Prostate gland (tissue), 2 donors: ENCODE results near the gene CLDN10. TPM values are rescaled to one million over a fixed set of nuclear protein-coding genes. Genes with fewer than 3 reads are reported as not detected.
"Not testable (repeated sequence)": the region's sequence is repeated elsewhere in the genome, so short reads cannot be mapped to it uniquely, and the experiment has no call there.

Source experiments
- DNase-seq: peaks from one replicate; pipeline ENCODE4 v3.0.0-alpha.2; 2019; ENCODE audit warnings: low spot score
- H3K27ac ChIP-seq, 2 donors: fragments of 200-600 bp; sonication (generic); 2 replicates each; pipeline ENCODE4 v1.5.1; 2017 to 2019
- H3K27me3 ChIP-seq: fragments of 200-600 bp; sonication (generic); replicated peaks from 2 replicates; pipeline ENCODE4 v1.5.1; 2019; ENCODE audit not compliant: insufficient read depth
- H3K36me3 ChIP-seq, 2 donors: fragments of 200-600 bp; sonication (generic); 1 replicate in 1 of 2; 2 replicates in 1 of 2; pipeline versions ENCODE4 v1.5.1 to v1.8.1; 2017 to 2019
- H3K4me1 ChIP-seq: fragments of 200-600 bp; sonication (generic); replicated peaks from 2 replicates; pipeline ENCODE4 v1.5.1; 2019
- H3K4me3 ChIP-seq, 2 donors: fragments of 200-600 bp; sonication (generic); 2 replicates each; pipeline ENCODE4 v1.5.1; 2017 to 2019
- H3K9me3 ChIP-seq: fragments of 200-600 bp; sonication (generic); 2 replicates; pipeline ENCODE4 v1.5.1; 2017
- POLR2A ChIP-seq: fragments of 450-650 bp; IDR thresholded peaks from one replicate; pipeline ENCODE4 v1.6.1; 2016; ENCODE audit warnings: antibody characterized with exemption, mild to moderate bottlenecking
- POLR2AphosphoS5 ChIP-seq: sonication (generic); formaldehyde crosslinking; IDR thresholded peaks from one replicate; pipeline ENCODE4 v1.6.1; 2017; ENCODE audit warnings: antibody characterized with exemption
- WGBS: methylation state at CpG from one replicate; pipeline ENCODE4 v1.1.5; 2018; 5-methylcytosine and 5-hydroxymethylcytosine counted together
- intact Hi-C: fragments of 100-400 bp; cut with DNase I; formaldehyde crosslinking; loops from one replicate; pipeline ENCODE4 v1.14.2; 2022
- total RNA-seq, 2 donors: library from RNA; depleted of rRNA; stranded (reverse); fragments of >200 nt; gene quantifications; one replicate each; pipeline ENCODE4 v1.1.0, GENCODE V29; 2016
- TF ChIP-seq, protein P1 (sequence below), 4 experiments: fragments of 200-600 bp in 2 of 4; fragments of 450-650 bp in 2 of 4; sonication (generic) in 2 of 4; IDR thresholded peaks; 1 replicate in 3 of 4; 2 replicates in 1 of 4; pipeline ENCODE4 v1.5.1; 2016 to 2019; ENCODE audit warnings: antibody characterized with exemption in 4 of 4, mild to moderate bottlenecking in 2 of 4, moderate library complexity in 2 of 4

CLDN10 gene
- total RNA-seq, 2 donors from 2014 or later = 1.5 to 8.0 TPM

DNA sequence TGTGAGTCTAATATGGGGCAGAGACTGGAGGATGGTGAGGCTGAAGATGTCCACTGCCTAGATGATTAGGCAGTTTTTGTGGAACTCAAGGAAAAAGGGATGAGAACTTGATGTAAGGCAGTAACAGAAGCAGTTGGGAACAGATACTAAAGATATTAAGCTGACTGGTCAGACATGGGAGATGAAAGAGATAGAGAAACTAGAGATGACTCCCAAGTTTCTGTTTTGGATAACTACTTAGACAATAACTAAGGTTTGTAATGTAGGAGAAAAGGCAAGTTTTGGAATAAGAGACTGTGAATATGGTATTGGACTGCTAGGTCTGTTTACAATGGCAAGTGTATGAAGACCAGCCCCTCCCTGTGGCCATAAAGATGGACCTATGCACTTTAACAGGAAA lies 43.5 kb upstream of the CLDN10 start:
- H3K9me3 ChIP-seq = no peaks in the 10 kb centered on the region
- H3K27ac ChIP-seq = no peak overlapping the region
- H3K27me3 ChIP-seq = no peaks in the 10 kb centered on the region
- no peaks in the 10 kb centered on the region for H3K36me3 ChIP-seq
- intact Hi-C loops = no loop called here
- DNase-seq = no peak
- no peaks in the 10 kb centered on the region for H3K4me1 ChIP-seq
- TF ChIP-seq POLR2A = no peak
- TF ChIP-seq, protein P1, sequence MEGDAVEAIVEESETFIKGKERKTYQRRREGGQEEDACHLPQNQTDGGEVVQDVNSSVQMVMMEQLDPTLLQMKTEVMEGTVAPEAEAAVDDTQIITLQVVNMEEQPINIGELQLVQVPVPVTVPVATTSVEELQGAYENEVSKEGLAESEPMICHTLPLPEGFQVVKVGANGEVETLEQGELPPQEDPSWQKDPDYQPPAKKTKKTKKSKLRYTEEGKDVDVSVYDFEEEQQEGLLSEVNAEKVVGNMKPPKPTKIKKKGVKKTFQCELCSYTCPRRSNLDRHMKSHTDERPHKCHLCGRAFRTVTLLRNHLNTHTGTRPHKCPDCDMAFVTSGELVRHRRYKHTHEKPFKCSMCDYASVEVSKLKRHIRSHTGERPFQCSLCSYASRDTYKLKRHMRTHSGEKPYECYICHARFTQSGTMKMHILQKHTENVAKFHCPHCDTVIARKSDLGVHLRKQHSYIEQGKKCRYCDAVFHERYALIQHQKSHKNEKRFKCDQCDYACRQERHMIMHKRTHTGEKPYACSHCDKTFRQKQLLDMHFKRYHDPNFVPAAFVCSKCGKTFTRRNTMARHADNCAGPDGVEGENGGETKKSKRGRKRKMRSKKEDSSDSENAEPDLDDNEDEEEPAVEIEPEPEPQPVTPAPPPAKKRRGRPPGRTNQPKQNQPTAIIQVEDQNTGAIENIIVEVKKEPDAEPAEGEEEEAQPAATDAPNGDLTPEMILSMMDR (IDR thresholded peaks at IDR 0.05) = no peak
- TF ChIP-seq POLR2AphosphoS5 = no peak
- H3K4me3 ChIP-seq = no peak overlapping the region

DNA sequence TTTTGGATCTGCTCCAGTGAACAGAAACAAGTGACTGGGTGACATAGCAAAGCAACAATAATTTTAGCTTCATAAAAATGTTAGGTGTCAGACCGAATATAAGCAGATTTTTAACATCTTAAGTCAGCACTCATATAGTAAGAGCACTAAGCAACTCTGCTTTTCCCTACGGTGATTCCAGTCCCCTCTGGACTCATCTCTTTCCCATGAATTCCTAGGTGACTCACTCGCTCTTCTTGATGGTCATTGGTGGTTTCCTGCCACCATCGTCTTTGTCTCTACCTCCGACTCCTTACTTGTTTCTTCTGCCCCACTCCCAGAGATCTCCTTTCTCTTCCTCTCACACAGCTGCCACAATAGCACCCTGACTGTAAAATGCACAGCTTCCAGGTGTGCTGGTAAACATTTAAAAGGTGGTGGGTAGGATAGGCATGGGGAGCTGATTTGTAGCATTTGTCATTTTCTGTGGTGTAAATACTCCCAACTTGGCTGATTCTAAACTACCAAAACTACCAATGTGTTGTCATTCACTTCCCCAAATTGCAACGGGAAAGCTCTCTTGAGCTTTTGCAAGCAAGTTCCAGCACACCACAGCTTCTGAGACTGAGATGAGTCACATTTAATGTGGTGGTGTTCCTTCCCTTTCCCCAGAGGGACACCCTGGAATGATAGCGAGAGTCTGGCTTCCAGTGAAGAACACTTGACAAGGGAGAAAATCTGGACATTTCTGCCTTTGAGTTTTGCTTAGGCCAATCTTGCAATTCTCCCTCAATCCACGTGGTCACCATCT lies 42.8 kb upstream of the CLDN10 start:
- Histone ChIP-seq H3K27ac (no peak overlapping the region), H3K4me3 (no peak overlapping the region), H3K4me1 (no peaks in the 10 kb centered on the region), H3K36me3 (no peaks in the 10 kb centered on the region), H3K9me3 (no peaks in the 10 kb centered on the region), H3K27me3 (no peaks in the 10 kb centered on the region)
- TF ChIP-seq, protein P1 (IDR thresholded peaks at IDR 0.05) = no peak
- TF ChIP-seq POLR2AphosphoS5 (no peak), POLR2A (no peak)
- intact Hi-C loops = no loop called here
- WGBS = 80% methylated on average over 8 of the region's 8 CpGs
- DNase-seq = no peak

DNA sequence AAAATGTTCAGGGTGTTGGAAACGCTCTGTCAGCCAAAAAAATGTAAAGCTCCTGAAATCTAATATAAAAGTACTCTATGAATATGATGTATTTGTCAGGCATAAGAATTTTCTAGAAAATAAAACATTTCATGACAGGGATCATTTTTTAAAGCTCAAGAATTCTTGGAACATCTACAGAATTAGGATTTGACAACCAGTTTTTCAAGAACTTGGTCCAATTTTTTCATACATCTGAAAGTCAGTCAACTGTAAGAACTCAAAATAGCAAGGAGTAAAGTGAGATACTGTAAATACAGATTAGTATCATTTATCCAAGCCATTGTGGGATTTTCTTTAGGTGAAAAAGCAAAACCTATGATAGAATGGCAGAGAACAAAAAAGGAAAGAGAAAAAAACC lies 41.6 kb upstream of the CLDN10 start:
- intact Hi-C loops = no loop called here
- no peak overlapping the region for H3K27ac ChIP-seq
- H3K36me3 ChIP-seq = no peaks in the 10 kb centered on the region
- TF ChIP-seq POLR2A (no peak), POLR2AphosphoS5 (no peak)
- TF ChIP-seq, protein P1 (IDR thresholded peaks at IDR 0.05) = no peak
- DNase-seq = no peak
- no peaks in the 10 kb centered on the region for H3K4me1 ChIP-seq
- WGBS = 87% methylated on average over 1 of the region's 1 CpG
- H3K27me3 ChIP-seq = no peaks in the 10 kb centered on the region
- H3K9me3 ChIP-seq = no peaks in the 10 kb centered on the region
- no peak overlapping the region for H3K4me3 ChIP-seq

DNA sequence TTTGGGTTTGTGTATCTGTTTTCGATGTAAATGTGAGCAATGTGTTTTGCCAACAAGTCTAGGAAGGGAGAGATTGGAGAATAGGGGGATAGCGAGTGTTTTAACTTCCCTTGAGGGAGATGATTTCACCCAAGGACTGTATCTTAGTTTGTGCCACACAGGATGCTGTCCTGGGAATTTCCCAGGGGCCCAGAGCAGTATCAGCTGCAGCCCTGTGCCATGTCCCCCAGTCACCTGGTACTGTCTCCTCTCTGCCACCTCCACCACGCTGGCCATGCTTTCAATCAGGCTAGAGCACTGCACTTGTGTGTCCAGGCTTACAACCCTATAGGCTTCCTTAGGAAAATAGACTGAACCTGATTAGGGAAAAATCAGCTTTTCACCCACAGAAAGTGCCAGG lies 40.1 kb upstream of the CLDN10 start:
- 84% methylated on average over 3 of the region's 3 CpGs for WGBS

DNA sequence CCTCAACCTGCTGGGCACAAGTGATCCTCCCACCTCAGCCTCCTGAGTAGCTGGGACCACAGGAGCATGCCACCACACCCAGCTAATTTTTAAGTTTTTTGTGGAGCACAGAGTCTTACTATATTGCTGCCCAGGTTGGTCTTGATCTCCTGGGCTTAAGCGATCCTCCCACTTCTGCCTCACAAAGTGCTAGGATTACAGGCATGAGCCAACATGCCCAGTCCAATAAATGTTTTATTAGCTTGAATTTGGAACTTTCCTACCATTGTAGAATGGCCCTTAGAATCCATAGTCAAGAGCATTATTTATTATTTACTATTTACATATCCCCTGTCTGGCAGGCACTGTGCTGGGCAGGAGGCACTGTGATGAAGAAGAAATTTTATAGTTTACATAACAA lies 39.6 kb upstream of the CLDN10 start:
- H3K9me3 ChIP-seq = no peaks in the 10 kb centered on the region
- H3K4me1 ChIP-seq = no peaks in the 10 kb centered on the region
- TF ChIP-seq POLR2AphosphoS5 (no peak), POLR2A (no peak)
- TF ChIP-seq, protein P1 (IDR thresholded peaks at IDR 0.05) = no peak
- no peak overlapping the region for H3K4me3 ChIP-seq
- H3K36me3 ChIP-seq = no peaks in the 10 kb centered on the region
- no peak overlapping the region for H3K27ac ChIP-seq
- intact Hi-C loops = no loop called here
- no peak for DNase-seq
- no peaks in the 10 kb centered on the region for H3K27me3 ChIP-seq
- WGBS = 48% methylated on average over 1 of the region's 1 CpG

More for the DNA sequence above, 40.1 kb upstream of the CLDN10 start:
- DNase-seq = no peak
- Histone ChIP-seq H3K27me3 (no peaks in the 10 kb centered on the region), H3K4me1 (no peaks in the 10 kb centered on the region), H3K9me3 (no peaks in the 10 kb centered on the region), H3K27ac (no peak overlapping the region), H3K4me3 (no peak overlapping the region), H3K36me3 (no peaks in the 10 kb centered on the region)
- intact Hi-C loops = no loop called here
- TF ChIP-seq, protein P1 (IDR thresholded peaks at IDR 0.05) = no peak
- TF ChIP-seq POLR2AphosphoS5 = no peak

DNA sequence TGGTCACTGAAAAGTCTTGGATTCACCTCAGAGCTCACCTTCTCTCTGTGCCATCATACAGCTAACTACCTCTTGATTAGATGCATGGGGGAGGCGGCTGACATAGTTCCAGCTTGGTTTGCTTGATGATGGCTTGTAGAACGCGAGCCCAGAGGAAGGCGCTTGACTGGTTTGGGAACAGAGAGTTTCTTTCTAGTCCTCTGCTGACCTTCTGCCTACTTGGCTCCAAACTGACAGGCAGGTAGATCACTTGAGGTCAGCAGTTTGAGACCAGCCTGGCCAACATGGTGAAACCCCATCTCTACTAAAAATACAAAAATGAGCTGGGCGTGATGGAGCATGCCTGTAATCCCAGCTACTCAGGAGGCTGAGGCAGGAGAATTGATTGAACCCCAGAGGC lies 36.9 kb upstream of the CLDN10 start:
- H3K27ac ChIP-seq, H3K4me1 ChIP-seq, H3K4me3 ChIP-seq, DNase-seq, H3K27me3 ChIP-seq, H3K9me3 ChIP-seq, H3K36me3 ChIP-seq, intact Hi-C loops: not testable (repeated sequence)
- 91% methylated on average over 5 of the region's 5 CpGs for WGBS
